ENCODE results near the gene ZDHHC8.

The ZDHHC8 gene

GRCh38 chr22:20107471-20107901, 24.1 kb upstream of the ZDHHC8 start:
- DNase-seq (ENCODE audit: low read depth): no peak
- TF ChIP-seq CTCF (conservative IDR thresholded peaks at IDR 0.05; ENCODE audit: low read depth, low read length): no peak
- no peak overlapping the region for H3K4me3 ChIP-seq (ENCODE audit: low read depth, low read length)

- H3K4me3 ChIP-seq (ENCODE audit: low read depth, low read length): no peak overlapping the region
Measured at GRCh38 chr22:20107951-20108756, 23.4 kb upstream of the ZDHHC8 start.

GRCh38 chr22:20108757-20109230, 22.8 kb upstream of the ZDHHC8 start:
- no peak overlapping the region for H3K4me3 ChIP-seq (ENCODE audit: low read depth, low read length)

More at GRCh38 chr22:20107951-20108756, 23.4 kb upstream of the ZDHHC8 start:
- TF ChIP-seq CTCF (conservative IDR thresholded peaks at IDR 0.05; ENCODE audit: low read depth, low read length): no peak
- DNase-seq (ENCODE audit: low read depth): no peak

GRCh38 chr22:20109411-20110358, 21.9 kb upstream of the ZDHHC8 start:
- H3K4me3 ChIP-seq (ENCODE audit: low read depth, low read length): no peak overlapping the region

More at GRCh38 chr22:20108757-20109230, 22.8 kb upstream of the ZDHHC8 start:
- TF ChIP-seq CTCF (conservative IDR thresholded peaks at IDR 0.05; ENCODE audit: low read depth, low read length): no peak
- DNase-seq (ENCODE audit: low read depth): no peak

GRCh38 chr22:20110359-20110985, 21.1 kb upstream of the ZDHHC8 start:
- no peak for DNase-seq (ENCODE audit: low read depth)
- no peak overlapping the region for H3K4me3 ChIP-seq (ENCODE audit: low read depth, low read length)
- no peak for TF ChIP-seq CTCF (conservative IDR thresholded peaks at IDR 0.05; ENCODE audit: low read depth, low read length)

More at GRCh38 chr22:20109411-20110358, 21.9 kb upstream of the ZDHHC8 start:
- DNase-seq (ENCODE audit: low read depth): no peak
- no peak for TF ChIP-seq CTCF (conservative IDR thresholded peaks at IDR 0.05; ENCODE audit: low read depth, low read length)

- DNase-seq (ENCODE audit: low read depth): peak; percentile 33
- no peak overlapping the region for H3K4me3 ChIP-seq (ENCODE audit: low read depth, low read length)
- TF ChIP-seq CTCF (conservative IDR thresholded peaks at IDR 0.05; ENCODE audit: low read depth, low read length): peak; percentile 56
Measured at GRCh38 chr22:20111045-20111688, 20.4 kb upstream of the ZDHHC8 start.

Data from choroid plexus epithelial cell (primary cell).